Activated CD4-positive, alpha-beta T cell treated with anti-CD3 and anti-CD28 coated beads, Interleukin-2, Interleukin-4, amounts not matched to agents 100 ng/mL and 50 ng/mL, durations not matched to agents 16 hours and 8 hours (primary cell): ENCODE results near the gene GPR171.
A peak's percentile ranks its signal among the peaks of the same experiment; 100 is the strongest.

Experiments used
- DNase-seq: peaks from one replicate; pipeline ENCODE4 v3.0.0-alpha.2; 2020; ENCODE audit warnings: low spot score

The GPR171 gene

GRCh38 chr3:151213881-151214280 is 10.9 kb upstream of the GPR171 start:
- no peak for DNase-seq

GRCh38 chr3:151213151-151213550 is 10.1 kb upstream of the GPR171 start:
- DNase-seq = no peak

- DNase-seq = no peak
These were observed 7.8 kb upstream of the GPR171 start for GRCh38 chr3:151210676-151211381.

GRCh38 chr3:151209654-151210053 is 6.6 kb upstream of the GPR171 start:
- no peak for DNase-seq

GRCh38 chr3:151206201-151206600 is 3.2 kb upstream of the GPR171 start:
- DNase-seq = no peak

- DNase-seq = no peak
These were observed 2.5 kb upstream of the GPR171 start for GRCh38 chr3:151205482-151205881.

- DNase-seq = no peak
These were observed 1.8 kb upstream of the GPR171 start for GRCh38 chr3:151204530-151205402.

- DNase-seq = no peak
These were observed 1.8 kb downstream of the GPR171 start for GRCh38 chr3:151201051-151201730.

- DNase-seq = no peak
These were observed 2.4 kb downstream of the GPR171 start for GRCh38 chr3:151200586-151200985.

- DNase-seq = peak; percentile 53
These were observed 3.2 kb downstream of the GPR171 start for GRCh38 chr3:151199554-151200438.

- DNase-seq = no peak
These were observed 4.2 kb downstream of the GPR171 start for GRCh38 chr3:151198849-151199248.

GRCh38 chr3:151197981-151198767 is 4.8 kb downstream of the GPR171 start:
- DNase-seq = no peak

- no peak for DNase-seq
These were observed 5.8 kb downstream of the GPR171 start for GRCh38 chr3:151197228-151197627.

GRCh38 chr3:151196434-151196833 is 6.6 kb downstream of the GPR171 start:
- no peak for DNase-seq

GRCh38 chr3:151195826-151196225 is 7.2 kb downstream of the GPR171 start:
- DNase-seq = no peak

- DNase-seq = no peak
These were observed 10.5 kb downstream of the GPR171 start for GRCh38 chr3:151192545-151192944.

- DNase-seq = no peak
These were observed 11.9 kb downstream of the GPR171 start for GRCh38 chr3:151191095-151191494.

GRCh38 chr3:151183265-151183671 is 19.7 kb downstream of the GPR171 start:
- no peak for DNase-seq

GRCh38 chr3:151182349-151183079 is 20.5 kb downstream of the GPR171 start:
- DNase-seq = no peak

GRCh38 chr3:151178208-151178845 is 24.7 kb downstream of the GPR171 start:
- no peak for DNase-seq
